Adrenal gland (tissue), 12 donors: ENCODE results near the gene ATP6V1F. TPM values are rescaled to one million over a fixed set of nuclear protein-coding genes. Genes with fewer than 3 reads are reported as not detected.

Source experiments
- DNase-seq, 7 donors: peaks; one replicate each; pipeline ENCODE4 v3.0.0-alpha.2; 2019 to 2020
- H3K27ac ChIP-seq, 5 donors: fragments of 200-600 bp; sonication (generic) in 4 of 5; 1 replicate in 3 of 5; 2 replicates in 2 of 5; pipeline versions ENCODE4 v1.5.1 to v1.8.0; 2016 to 2020; ENCODE audit warnings: mild to moderate bottlenecking in 1 of 5
- H3K27me3 ChIP-seq: fragments of 200-600 bp; 2 replicates; pipeline ENCODE4 v1.8.0; 2021
- H3K36me3 ChIP-seq, 2 donors: fragments of 200-600 bp; replicated peaks in 1 of 2; 1 replicate in 1 of 2; 2 replicates in 1 of 2; pipeline versions ENCODE4 v1.5.1 to v1.8.0; 2018 to 2022
- H3K4me1 ChIP-seq, 2 donors: fragments of 200-600 bp; replicated peaks in 1 of 2; 1 replicate in 1 of 2; 2 replicates in 1 of 2; pipeline versions ENCODE4 v1.5.1 to v1.8.0; 2018 to 2021
- H3K4me3 ChIP-seq, 4 donors: fragments of 200-600 bp; sonication (generic) in 3 of 4; one replicate each; pipeline ENCODE4 v1.5.1; 2016 to 2018
- H3K9me3 ChIP-seq, 3 donors: fragments of 200-600 bp; sonication (generic) in 1 of 3; replicated peaks in 1 of 3; 1 replicate in 2 of 3; 2 replicates in 1 of 3; pipeline versions ENCODE4 v1.5.1 to v1.8.0; 2016 to 2021
- CTCF ChIP-seq, 6 experiments: fragments of 450-650 bp in 4 of 6; fragments of 200-600 bp in 2 of 6; sonication (generic) in 1 of 6; IDR thresholded peaks; 1 replicate in 5 of 6; 2 replicates in 1 of 6; pipeline versions ENCODE4 v1.5.1 to v1.8.0; 2016 to 2021; ENCODE audit warnings: antibody characterized with exemption in 6 of 6, mild to moderate bottlenecking in 2 of 6, moderate library complexity in 1 of 6
- POLR2A ChIP-seq, 2 donors: fragments of 450-650 bp; IDR thresholded peaks; one replicate each; pipeline ENCODE4 v1.6.1; 2017; ENCODE audit warnings: antibody characterized with exemption in 2 of 2, mild to moderate bottlenecking in 2 of 2, moderate library complexity in 1 of 2
- WGBS, 4 donors: extraction: QIAGEN DNeasy Blood & Tissue Kit in 2 of 4; methylation state at CpG; one replicate each; pipeline versions ENCODE4 v1.1.5 to v1.1.7; 2013 to 2017; 5-methylcytosine and 5-hydroxymethylcytosine counted together
- intact Hi-C, 2 donors: fragments of 100-400 bp; cut with DNase I; formaldehyde crosslinking; loops; one replicate each; pipeline versions ENCODE4 v1.14.1 to v1.15.0; 2022 to 2023
- polyA plus RNA-seq, 3 donors: library from polyadenylated mRNA; stranded (reverse); fragments of 200-250 nt in 2 of 3; fragments of 350-450 nt in 1 of 3; fragmentation: Illumina TruSeq in 1 of 3; extraction: RNeasy Lipid Tissue Mini Kit (QIAGEN cat#74804) in 1 of 3; gene quantifications; one replicate each; pipeline ENCODE4 v1.2.3, GENCODE V29; 2013 to 2014
- total RNA-seq, 9 donors: library from RNA; depleted of rRNA in 4 of 9; stranded (reverse); fragments of >200 nt in 4 of 9; fragments of 120-200 nt in 1 of 9; fragmentation: NEBNext Ultra II Directional in 1 of 9; extraction: Animal tissue kit (Norgen Biotek cat#: 25700) in 1 of 9; gene quantifications; one replicate each; pipeline versions ENCODE4 v1.1.0 to v1.2.4, GENCODE V29; 2013 to 2023
- donor health status: healthy with polysubstance abuse.
- donor health status: Bipolar disorder and iron deficiency.
- donor health status: DM: yes; HTN: yes; CAD: no.
- donor health status: DM: no; HTN: no; CAD: no.
- donor health status: DM: no; HTN: no; CAD: no.
- donor health status: DM: yes; HTN: yes; CAD: no.

Gene ATP6V1F
- total and polyA plus RNA-seq, 12 donors, result 94.6 to 334 (median 183) TPM

- peaks cover 0 to 16% of the 10 kb centered on the region in 2 donors for H3K4me1 ChIP-seq
- DNase-seq, result no peak
- WGBS, 4 donors, result 56 to 70% (median 61%) methylated on average over 9 to 10 of the region's 10 CpGs
- peaks cover 0 to 5% of the 10 kb centered on the region in 2 donors for H3K36me3 ChIP-seq
- H3K27me3 ChIP-seq, result no peaks in the 10 kb centered on the region
- no peak for TF ChIP-seq CTCF (IDR thresholded peaks at IDR 0.05)
- no peak for TF ChIP-seq POLR2A (IDR thresholded peaks at IDR 0.05)
- H3K9me3 ChIP-seq, result no peaks in the 10 kb centered on the region
- intact Hi-C loops, result no loop called here
- no peak overlapping the region for H3K4me3 ChIP-seq
- H3K27ac ChIP-seq, result no peak overlapping the region
These were observed 2.2 kb upstream of the ATP6V1F start for GRCh38 chr7:128860158-128861073.

GRCh38 chr7:128861957-128862570 lies 592 bp upstream of the ATP6V1F start:
- 70 to 73% (median 70%) methylated on average over 15 of the region's 15 CpGs for WGBS, 4 donors
- TF ChIP-seq CTCF (IDR thresholded peaks at IDR 0.05) (no peak), POLR2A (IDR thresholded peaks at IDR 0.05) (no peak)
- H3K27ac ChIP-seq, result no peak overlapping the region
- H3K36me3 ChIP-seq, result peaks cover 0 to 13% of the 10 kb centered on the region in 2 donors
- H3K4me1 ChIP-seq, result peaks cover 0 to 16% of the 10 kb centered on the region in 2 donors
- H3K27me3 ChIP-seq, result no peaks in the 10 kb centered on the region
- H3K9me3 ChIP-seq, result no peaks in the 10 kb centered on the region
- H3K4me3 ChIP-seq, result peak overlapping the region in 2 of 4 donors; percentile 57 to 69
- DNase-seq, result no peak
- intact Hi-C loops, result no loop called here

DNA sequence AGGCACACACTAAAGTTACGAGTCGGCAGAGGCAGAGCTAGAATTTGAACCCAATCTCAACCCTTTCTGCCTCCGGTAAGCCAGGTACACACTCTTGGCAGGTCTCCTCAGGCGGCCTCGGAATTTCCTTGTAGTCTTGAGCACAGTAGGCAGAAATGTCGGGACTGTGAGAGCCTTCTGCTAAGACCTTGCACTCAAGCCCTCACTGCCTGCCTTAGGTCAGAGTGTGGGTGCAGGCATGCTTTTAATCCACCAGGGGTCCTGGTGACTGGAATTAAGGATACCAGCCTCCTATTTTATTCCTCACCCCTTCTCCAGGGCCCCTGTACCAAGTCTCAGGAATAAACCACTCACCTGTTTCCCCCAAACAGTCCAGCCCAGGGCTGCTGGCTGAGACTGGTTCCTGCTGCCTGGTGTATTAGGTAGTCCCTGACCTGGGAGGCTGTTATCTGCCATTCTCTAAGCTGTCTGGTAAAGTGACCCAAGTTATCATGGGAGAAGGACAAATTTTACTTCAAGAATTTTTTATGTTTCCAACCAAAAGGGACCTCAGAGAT lies 855 bp downstream of the ATP6V1F start:
- H3K36me3 ChIP-seq, result peaks cover 0 to 13% of the 10 kb centered on the region in 2 donors
- peak overlapping the region in 3 of 5 donors; percentile 40 to 91 (median 74) for H3K27ac ChIP-seq
- WGBS, 4 donors, result 0 to 1% (median 0%) methylated on average over 3 to 6 of the region's 6 CpGs
- DNase-seq, result peak in 6 of 7 donors; percentile 36 to 60 (median 48)
- no peaks in the 10 kb centered on the region for H3K9me3 ChIP-seq
- peaks cover 0 to 16% of the 10 kb centered on the region in 2 donors for H3K4me1 ChIP-seq
- H3K27me3 ChIP-seq, result no peaks in the 10 kb centered on the region
- intact Hi-C loops, result no loop called here
- peak; percentile 13 to 48 (median 44) for TF ChIP-seq CTCF (IDR thresholded peaks at IDR 0.05)
- no peak for TF ChIP-seq POLR2A (IDR thresholded peaks at IDR 0.05)
- peak overlapping the region; percentile 19 to 69 (median 60) for H3K4me3 ChIP-seq

GRCh38 chr7:128865303-128865702 lies 2.6 kb downstream of the ATP6V1F start:
- TF ChIP-seq POLR2A (IDR thresholded peaks at IDR 0.05) (no peak), CTCF (IDR thresholded peaks at IDR 0.05) (no peak)
- H3K27me3 ChIP-seq, result peaks cover 5% of the 10 kb centered on the region
- intact Hi-C loops, result no loop called here
- H3K4me3 ChIP-seq, result no peak overlapping the region
- WGBS, 4 donors, result 93 to 96% (median 95%) methylated on average over 10 to 12 of the region's 12 CpGs
- H3K36me3 ChIP-seq, result peaks cover 0 to 13% of the 10 kb centered on the region in 2 donors
- H3K4me1 ChIP-seq, result peaks cover 14 to 32% of the 10 kb centered on the region in 2 donors
- H3K27ac ChIP-seq, result no peak overlapping the region
- no peak for DNase-seq
- no peaks in the 10 kb centered on the region for H3K9me3 ChIP-seq
